Measurements from ENCODE around the gene TMEM129.

The TMEM129 gene

DNA sequence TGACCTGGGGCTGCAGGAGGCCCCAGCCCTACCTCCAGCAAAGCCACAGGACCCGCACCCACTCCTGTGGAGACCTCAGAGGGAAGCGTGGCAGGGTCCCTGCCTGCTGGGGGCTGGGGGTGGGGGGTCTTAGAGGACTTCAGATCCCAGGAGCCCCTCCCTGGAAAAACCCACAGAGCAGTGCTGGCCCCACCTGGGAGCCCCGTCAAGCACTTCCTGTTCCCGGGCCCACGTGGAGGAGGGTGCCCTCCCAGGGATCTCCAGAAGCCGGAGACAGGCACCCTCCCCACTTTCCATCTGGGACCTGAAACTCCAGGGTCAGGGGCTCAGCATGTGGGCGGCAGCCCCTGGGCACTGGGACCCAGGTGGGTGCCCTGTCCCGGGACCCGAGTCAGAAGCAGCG lies 32.2 kb upstream of the TMEM129 start:
- TF ChIP-seq, protein P1, sequence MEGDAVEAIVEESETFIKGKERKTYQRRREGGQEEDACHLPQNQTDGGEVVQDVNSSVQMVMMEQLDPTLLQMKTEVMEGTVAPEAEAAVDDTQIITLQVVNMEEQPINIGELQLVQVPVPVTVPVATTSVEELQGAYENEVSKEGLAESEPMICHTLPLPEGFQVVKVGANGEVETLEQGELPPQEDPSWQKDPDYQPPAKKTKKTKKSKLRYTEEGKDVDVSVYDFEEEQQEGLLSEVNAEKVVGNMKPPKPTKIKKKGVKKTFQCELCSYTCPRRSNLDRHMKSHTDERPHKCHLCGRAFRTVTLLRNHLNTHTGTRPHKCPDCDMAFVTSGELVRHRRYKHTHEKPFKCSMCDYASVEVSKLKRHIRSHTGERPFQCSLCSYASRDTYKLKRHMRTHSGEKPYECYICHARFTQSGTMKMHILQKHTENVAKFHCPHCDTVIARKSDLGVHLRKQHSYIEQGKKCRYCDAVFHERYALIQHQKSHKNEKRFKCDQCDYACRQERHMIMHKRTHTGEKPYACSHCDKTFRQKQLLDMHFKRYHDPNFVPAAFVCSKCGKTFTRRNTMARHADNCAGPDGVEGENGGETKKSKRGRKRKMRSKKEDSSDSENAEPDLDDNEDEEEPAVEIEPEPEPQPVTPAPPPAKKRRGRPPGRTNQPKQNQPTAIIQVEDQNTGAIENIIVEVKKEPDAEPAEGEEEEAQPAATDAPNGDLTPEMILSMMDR (IDR thresholded peaks at IDR 0.05; ENCODE audit: low read depth, low read length, missing control alignments) = no peak
- H3K4me3 ChIP-seq (replicated peaks; ENCODE audit: low read depth, low read length) = no peak overlapping the region
- no peak for DNase-seq (ENCODE audit: extremely low read depth, low read depth)

DNA sequence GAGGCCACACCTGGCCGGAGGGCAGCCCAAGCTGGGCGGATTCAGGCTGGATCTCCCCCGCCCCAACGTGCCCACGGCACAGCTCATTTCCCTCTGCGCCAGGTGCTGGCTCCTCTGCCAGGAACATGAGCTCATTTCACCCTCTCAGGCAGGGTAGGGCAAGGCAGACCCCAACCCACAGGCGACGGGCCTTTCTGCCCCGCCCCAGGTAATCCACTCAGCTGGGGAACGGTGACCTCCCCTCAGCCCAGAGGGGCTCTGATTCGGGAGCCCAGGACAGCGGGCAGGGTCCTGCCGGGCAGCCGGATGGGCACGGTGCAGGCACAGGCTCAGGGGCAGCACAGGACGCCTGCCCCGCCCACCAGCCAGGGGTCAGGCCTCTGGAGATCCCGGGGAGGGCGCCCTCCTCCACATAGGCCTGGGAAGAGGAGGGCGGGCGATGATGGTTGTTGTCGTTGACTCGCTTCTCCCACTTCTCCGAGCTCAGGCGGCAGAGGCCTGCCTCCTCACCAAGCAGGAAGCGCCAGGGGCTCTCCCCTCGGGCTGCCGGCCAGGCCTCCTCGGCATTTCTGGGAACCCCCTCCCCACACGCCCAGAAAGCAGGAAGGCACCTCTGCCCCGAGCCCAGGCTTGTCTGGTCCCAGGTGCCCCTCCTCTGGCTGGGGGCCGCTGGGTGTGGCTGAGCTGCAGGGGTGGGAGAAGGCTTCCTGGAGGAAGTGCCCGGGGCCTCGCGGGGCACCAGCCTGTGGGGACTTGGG lies 31.3 kb upstream of the TMEM129 start:
- TF ChIP-seq, protein P1 (IDR thresholded peaks at IDR 0.05; ENCODE audit: low read depth, low read length, missing control alignments) = no peak
- H3K4me3 ChIP-seq (replicated peaks; ENCODE audit: low read depth, low read length) = no peak overlapping the region
- DNase-seq (ENCODE audit: extremely low read depth, low read depth) = no peak

DNA sequence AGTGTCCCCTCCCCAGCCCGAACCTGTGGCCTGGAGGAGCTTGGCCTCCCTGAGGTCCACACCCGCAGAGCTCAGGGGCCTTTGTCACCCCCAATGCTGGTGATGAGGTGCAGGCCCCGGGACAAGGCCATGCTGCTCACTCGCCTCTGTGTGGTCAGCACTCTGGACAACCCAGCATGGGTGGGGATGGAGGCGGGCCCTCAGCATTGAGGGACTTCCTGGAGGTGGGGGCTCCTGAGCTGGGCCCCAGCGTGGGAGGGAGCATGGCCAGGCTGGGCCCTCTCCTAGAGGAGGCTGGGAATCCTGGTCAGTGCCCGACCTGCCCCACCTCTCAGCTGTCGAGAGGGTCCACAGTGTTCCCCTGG lies 30.8 kb upstream of the TMEM129 start:
- TF ChIP-seq, protein P1 (IDR thresholded peaks at IDR 0.05; ENCODE audit: low read depth, low read length, missing control alignments) = no peak
- H3K4me3 ChIP-seq (replicated peaks; ENCODE audit: low read depth, low read length) = no peak overlapping the region
- no peak for DNase-seq (ENCODE audit: extremely low read depth, low read depth)

DNA sequence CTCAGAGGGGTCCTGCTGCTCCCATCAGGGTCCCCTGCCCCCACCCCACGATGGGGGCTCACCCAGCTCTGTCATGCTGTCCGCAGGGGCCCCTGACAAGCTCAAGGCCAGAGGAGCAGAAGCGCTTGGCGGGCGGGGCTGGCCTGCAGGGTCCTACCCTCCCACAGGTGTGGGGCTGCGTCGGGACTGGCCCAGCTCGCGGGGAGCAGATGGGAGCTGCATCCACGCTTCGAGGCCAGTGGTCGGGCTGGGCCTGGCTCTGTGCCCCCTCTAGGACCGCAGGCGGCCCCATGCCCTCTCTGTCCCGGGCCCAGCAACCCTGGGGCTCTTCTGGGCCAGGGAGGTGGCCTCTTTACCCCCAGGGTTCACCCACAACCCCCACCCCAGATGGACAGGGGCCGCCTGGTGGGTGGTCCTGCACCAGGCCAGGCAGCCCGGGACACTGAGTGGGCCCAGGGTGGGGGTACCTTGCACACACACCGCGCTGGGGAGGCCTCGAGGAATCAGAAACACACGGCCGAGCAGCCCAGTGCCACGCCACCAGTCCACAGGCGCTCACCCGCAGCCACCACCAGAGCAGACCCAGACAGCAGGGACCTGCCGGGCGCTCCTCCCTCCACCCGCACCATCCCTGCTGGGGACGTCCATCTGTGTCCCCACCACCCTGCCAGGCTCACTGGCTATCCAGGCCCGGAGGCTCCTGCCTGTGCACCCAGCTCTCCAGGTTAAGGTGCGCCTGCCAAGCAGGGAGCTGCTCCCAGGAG lies 30.2 kb upstream of the TMEM129 start:
- TF ChIP-seq, protein P1 (IDR thresholded peaks at IDR 0.05; ENCODE audit: low read depth, low read length, missing control alignments) = no peak
- no peak for DNase-seq (ENCODE audit: extremely low read depth, low read depth)
- no peak overlapping the region for H3K4me3 ChIP-seq (replicated peaks; ENCODE audit: low read depth, low read length)

DNA sequence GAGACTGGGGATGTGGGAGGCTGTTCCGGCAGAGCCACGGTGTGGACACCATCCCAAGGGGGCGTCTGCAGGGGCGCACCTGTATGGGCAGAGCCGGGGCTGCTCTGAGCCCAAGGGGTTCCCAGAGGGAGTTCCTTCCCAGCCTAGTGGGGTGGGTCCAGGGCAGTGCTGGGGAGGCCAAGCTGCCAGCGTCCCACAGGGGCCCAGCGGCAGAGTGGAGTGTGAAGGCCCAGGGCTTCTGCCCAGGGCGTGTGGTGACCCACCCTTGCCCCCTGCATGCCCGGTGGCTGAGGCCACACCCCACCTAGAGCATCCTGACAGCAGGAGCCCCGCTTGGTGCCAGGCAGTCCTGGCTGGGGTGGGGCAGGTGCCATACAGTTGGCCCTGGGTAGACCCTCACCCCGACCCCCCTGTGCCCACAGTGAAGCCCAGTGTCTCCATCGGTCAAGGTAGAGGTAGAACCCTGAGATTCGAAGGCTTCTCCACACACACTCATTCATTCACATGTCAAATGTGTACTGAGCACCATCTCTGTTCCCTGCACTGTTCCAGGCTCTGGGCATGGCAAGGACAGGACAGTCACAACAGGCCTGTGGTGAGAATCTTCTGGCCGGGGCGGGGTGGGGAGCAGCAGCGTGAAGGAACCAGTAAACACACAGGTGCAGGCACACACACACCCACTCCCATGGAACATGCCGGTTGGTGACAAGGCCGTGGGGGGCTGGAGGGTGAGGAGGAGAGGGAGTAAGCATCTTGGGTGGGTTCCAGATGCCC lies 29.4 kb upstream of the TMEM129 start:
- TF ChIP-seq, protein P1 (IDR thresholded peaks at IDR 0.05; ENCODE audit: low read depth, low read length, missing control alignments) = no peak
- H3K4me3 ChIP-seq (replicated peaks; ENCODE audit: low read depth, low read length) = no peak overlapping the region
- no peak for DNase-seq (ENCODE audit: extremely low read depth, low read depth)

DNA sequence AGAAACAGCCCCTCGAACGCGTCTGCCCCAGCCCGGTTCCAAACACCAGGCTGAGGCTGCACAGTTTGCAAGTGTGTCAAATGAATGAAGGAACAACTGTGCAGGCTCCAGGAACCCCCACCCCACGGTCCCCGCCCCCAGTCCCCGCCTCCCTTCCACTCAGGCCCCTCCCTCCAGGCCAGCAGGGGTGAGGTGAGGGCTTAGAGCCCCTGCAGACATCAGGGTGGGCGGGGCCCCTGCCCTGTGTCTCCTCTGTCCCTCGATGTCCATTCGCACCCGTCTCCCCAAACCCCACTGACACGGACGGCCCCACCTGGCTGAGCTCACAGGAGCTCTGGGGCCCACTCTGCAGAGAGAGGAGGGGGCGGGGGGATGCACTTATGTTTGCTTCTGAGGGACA lies 28.7 kb upstream of the TMEM129 start:
- no peak overlapping the region for H3K4me3 ChIP-seq (replicated peaks; ENCODE audit: low read depth, low read length)
- no peak for DNase-seq (ENCODE audit: extremely low read depth, low read depth)
- TF ChIP-seq, protein P1 (IDR thresholded peaks at IDR 0.05; ENCODE audit: low read depth, low read length, missing control alignments) = no peak

Data from HFF-Myc (cell line).